Mucosa of rectum (tissue), 2 donors: ENCODE data around the gene PTH.

Experiments used
- H3K27ac ChIP-seq, 2 donors: one replicate each; pipeline ENCODE4 v1.7.0; 2013; ENCODE audit warnings: inconsistent platforms in 2 of 2, low read depth in 2 of 2, low read length in 2 of 2
- H3K27me3 ChIP-seq, 2 donors: one replicate each; pipeline ENCODE4 v1.7.0; 2013; ENCODE audit warnings: low read length in 2 of 2; ENCODE audit not compliant: control insufficient read depth in 2 of 2, insufficient read depth in 2 of 2
- H3K36me3 ChIP-seq, 2 donors: one replicate each; pipeline ENCODE4 v1.7.0; 2013; ENCODE audit warnings: low read length in 2 of 2; ENCODE audit not compliant: control insufficient read depth in 2 of 2, insufficient read depth in 2 of 2
- H3K4me1 ChIP-seq, 2 donors: one replicate each; pipeline ENCODE4 v1.7.0; 2013; ENCODE audit warnings: low read length in 2 of 2, mild to moderate bottlenecking in 1 of 2; ENCODE audit not compliant: control insufficient read depth in 2 of 2, insufficient read depth in 2 of 2
- H3K4me3 ChIP-seq, 2 donors: one replicate each; pipeline ENCODE4 v1.7.0; 2013; ENCODE audit warnings: low read length in 2 of 2
- H3K9ac ChIP-seq, 2 donors: one replicate each; pipeline ENCODE4 v1.7.0; 2013; ENCODE audit warnings: low read length in 2 of 2, low read depth in 1 of 2, mild to moderate bottlenecking in 1 of 2
- H3K9me3 ChIP-seq, 2 donors: one replicate each; pipeline ENCODE4 v1.7.0; 2013; ENCODE audit warnings: low read length in 2 of 2; ENCODE audit not compliant: control insufficient read depth in 2 of 2
- donor health status: healthy.
- donor health status: Normal muscosa, but diverticular disease.

PTH gene

GRCh38 chr11:13461291-13461690 is 34.5 kb downstream of the PTH start:
- Histone ChIP-seq H3K9ac (no peak overlapping the region), H3K27me3 (no peaks in the 10 kb centered on the region), H3K4me1 (peaks cover 13 to 16% of the 10 kb centered on the region in 2 donors), H3K4me3 (no peak overlapping the region), H3K27ac (no peak overlapping the region), H3K36me3 (no peaks in the 10 kb centered on the region), H3K9me3 (no peaks in the 10 kb centered on the region)

DNA sequence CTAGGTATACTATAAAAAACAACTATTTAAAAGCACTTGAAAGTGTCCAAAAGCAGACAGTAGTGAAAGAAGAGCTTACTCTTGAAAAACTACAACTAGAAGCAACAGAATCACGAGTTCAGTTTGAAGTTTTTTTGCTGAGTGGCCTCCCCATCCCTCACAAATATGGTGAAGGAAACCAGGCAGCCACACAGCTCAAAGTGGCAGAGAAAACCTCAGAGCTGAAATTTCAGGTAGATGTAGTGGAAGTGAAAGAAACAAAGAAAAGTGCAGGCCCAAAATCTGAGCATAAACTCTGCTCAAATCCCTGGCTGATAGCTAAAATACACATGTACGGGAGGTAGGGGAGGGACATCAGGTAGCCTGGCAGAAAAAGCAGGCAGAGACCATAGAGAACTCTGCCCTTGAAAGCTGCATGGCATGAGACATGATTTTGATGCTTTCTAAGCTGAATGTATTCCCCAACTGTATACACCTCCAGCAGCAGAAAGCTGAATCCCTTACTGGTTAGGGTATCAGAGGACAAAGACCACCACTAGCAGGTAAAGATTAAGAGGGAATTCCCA is 44.9 kb downstream of the PTH start:
- Histone ChIP-seq H3K9ac (no peak overlapping the region), H3K36me3 (no peaks in the 10 kb centered on the region), H3K4me1 (peaks cover 0 to 6% of the 10 kb centered on the region in 2 donors), H3K27ac (no peak overlapping the region), H3K9me3 (no peaks in the 10 kb centered on the region), H3K27me3 (no peaks in the 10 kb centered on the region), H3K4me3 (no peak overlapping the region)

- Histone ChIP-seq H3K27me3 (no peaks in the 10 kb centered on the region), H3K27ac (no peak overlapping the region), H3K4me3 (no peak overlapping the region), H3K4me1 (peaks cover 0 to 8% of the 10 kb centered on the region in 2 donors), H3K9me3 (no peaks in the 10 kb centered on the region), H3K36me3 (no peaks in the 10 kb centered on the region), H3K9ac (no peak overlapping the region)
Observed at GRCh38 chr11:13449522-13449921, 46.3 kb downstream of the PTH start.

DNA sequence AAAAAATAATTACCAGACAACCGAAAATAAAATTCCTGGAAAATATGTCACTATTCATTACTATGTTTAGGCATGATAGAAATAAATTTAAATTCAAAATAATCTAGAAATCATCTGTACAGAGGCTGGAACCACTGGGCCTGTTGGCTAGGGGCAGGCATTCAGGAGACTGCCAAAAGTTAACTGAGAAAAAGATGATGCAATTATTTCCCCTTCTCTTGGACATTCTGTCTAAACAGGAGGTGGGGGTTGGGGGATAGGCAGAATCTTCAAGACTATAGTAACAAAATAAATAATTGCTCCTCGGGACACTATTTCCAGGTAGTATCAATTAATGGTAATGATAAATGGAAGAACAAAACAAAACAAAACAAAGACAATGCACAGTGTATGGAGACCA is 46.9 kb downstream of the PTH start:
- H3K4me1 ChIP-seq, result peaks cover 0 to 8% of the 10 kb centered on the region in 2 donors
- no peaks in the 10 kb centered on the region for H3K27me3 ChIP-seq
- no peak overlapping the region for H3K27ac ChIP-seq
- H3K9me3 ChIP-seq, result no peaks in the 10 kb centered on the region
- no peaks in the 10 kb centered on the region for H3K36me3 ChIP-seq
- no peak overlapping the region for H3K9ac ChIP-seq
- H3K4me3 ChIP-seq, result no peak overlapping the region

GRCh38 chr11:13446444-13446843 is 49.4 kb downstream of the PTH start:
- H3K9ac ChIP-seq, result no peak overlapping the region
- H3K27me3 ChIP-seq, result no peaks in the 10 kb centered on the region
- no peaks in the 10 kb centered on the region for H3K9me3 ChIP-seq
- H3K36me3 ChIP-seq, result no peaks in the 10 kb centered on the region
- H3K4me3 ChIP-seq, result no peak overlapping the region
- H3K4me1 ChIP-seq, result peaks cover 0 to 8% of the 10 kb centered on the region in 2 donors
- H3K27ac ChIP-seq, result no peak overlapping the region

GRCh38 chr11:13445588-13445987 is 50.2 kb downstream of the PTH start:
- H3K4me1 ChIP-seq, result peaks cover 0 to 7% of the 10 kb centered on the region in 2 donors
- no peak overlapping the region for H3K27ac ChIP-seq
- no peaks in the 10 kb centered on the region for H3K9me3 ChIP-seq
- no peak overlapping the region for H3K4me3 ChIP-seq
- H3K36me3 ChIP-seq, result no peaks in the 10 kb centered on the region
- H3K27me3 ChIP-seq, result no peaks in the 10 kb centered on the region
- no peak overlapping the region for H3K9ac ChIP-seq
